ENCODE data around the gene ABCE1.

- peak; percentile 59 for TF ChIP-seq CTCF (IDR thresholded peaks at IDR 0.05; ENCODE audit: low read depth, low read length, poor library complexity, severe bottlenecking)
- no peak for TF ChIP-seq EZH2phosphoT487 (IDR thresholded peaks at IDR 0.05; ENCODE audit: borderline replicate concordance, low read length)
Observed at GRCh38 chr4:145154573-145154972, 56.5 kb downstream of the ABCE1 start.

All from DOHH2 (cell line).